ENCODE data around the gene TRIM74.
"Not testable (repeated sequence)": the region's sequence is repeated elsewhere in the genome, so short reads cannot be mapped to it uniquely, and the experiment has no call there.

DNA sequence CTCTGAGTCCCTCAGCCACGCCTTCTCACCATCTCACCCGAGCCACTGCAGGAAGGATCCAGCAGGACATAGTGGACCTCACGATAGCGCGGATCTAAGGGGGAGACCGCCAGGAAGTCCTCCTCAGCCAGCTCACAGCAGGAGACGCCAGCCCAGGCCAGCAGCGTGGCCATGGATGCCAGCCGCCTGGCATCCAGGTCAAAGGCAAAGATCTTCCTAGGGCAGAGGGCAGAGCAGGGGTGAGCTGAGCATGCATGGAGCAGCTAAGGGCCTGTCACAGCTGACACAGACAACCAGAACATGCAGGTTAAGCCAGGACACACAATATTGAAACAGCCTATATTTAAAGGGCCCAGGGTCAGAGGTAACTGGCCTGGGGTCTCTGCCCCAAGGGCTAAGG is 20.0 kb downstream of the TRIM74 start:
- TF ChIP-seq, protein P1, sequence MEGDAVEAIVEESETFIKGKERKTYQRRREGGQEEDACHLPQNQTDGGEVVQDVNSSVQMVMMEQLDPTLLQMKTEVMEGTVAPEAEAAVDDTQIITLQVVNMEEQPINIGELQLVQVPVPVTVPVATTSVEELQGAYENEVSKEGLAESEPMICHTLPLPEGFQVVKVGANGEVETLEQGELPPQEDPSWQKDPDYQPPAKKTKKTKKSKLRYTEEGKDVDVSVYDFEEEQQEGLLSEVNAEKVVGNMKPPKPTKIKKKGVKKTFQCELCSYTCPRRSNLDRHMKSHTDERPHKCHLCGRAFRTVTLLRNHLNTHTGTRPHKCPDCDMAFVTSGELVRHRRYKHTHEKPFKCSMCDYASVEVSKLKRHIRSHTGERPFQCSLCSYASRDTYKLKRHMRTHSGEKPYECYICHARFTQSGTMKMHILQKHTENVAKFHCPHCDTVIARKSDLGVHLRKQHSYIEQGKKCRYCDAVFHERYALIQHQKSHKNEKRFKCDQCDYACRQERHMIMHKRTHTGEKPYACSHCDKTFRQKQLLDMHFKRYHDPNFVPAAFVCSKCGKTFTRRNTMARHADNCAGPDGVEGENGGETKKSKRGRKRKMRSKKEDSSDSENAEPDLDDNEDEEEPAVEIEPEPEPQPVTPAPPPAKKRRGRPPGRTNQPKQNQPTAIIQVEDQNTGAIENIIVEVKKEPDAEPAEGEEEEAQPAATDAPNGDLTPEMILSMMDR (IDR thresholded peaks at IDR 0.05; ENCODE audit: poor library complexity, severe bottlenecking) = not testable (repeated sequence)
- TF ChIP-seq EZH2 (IDR thresholded peaks at IDR 0.05; ENCODE audit: borderline replicate concordance, insufficient read depth, low read length, poor library complexity, severe bottlenecking); POLR2AphosphoS5 (IDR thresholded peaks at IDR 0.05); RAD21 (conservative IDR thresholded peaks at IDR 0.05); SMC3 (conservative IDR thresholded peaks at IDR 0.05; ENCODE audit: poor library complexity); MXI1 (conservative IDR thresholded peaks at IDR 0.05; ENCODE audit: poor library complexity, severe bottlenecking): not testable (repeated sequence)
